CD4-positive, CD25-positive, alpha-beta regulatory T cell (primary cell): ENCODE results near the gene PNPLA5. TPM values are rescaled to one million over a fixed set of nuclear protein-coding genes. Genes with fewer than 3 reads are reported as not detected.
A peak's percentile ranks its signal among the peaks of the same experiment; 100 is the strongest.

ENCODE experiments used
- ATAC-seq, 2 donors: fragments of 150-1000 bp; cut with Tn5 transposase; one replicate each; pipeline ENCODE4 v1.10.0; 2021; ENCODE audit warnings: low read depth in 2 of 2, moderate number of reproducible peaks in 2 of 2, moderate library complexity in 1 of 2
- DNase-seq, 3 donors: peaks; one replicate each; pipeline versions ENCODE4 v3.0.0 to v3.0.0-alpha.2; 2012 to 2022; ENCODE audit warnings: mixed read lengths in 1 of 3
- H3K27ac ChIP-seq: one replicate; pipeline ENCODE4 v1.7.0; 2013; ENCODE audit warnings: mild to moderate bottlenecking, low read length; ENCODE audit not compliant: insufficient read depth, poor library complexity, severe bottlenecking
- H3K27me3 ChIP-seq: one replicate; pipeline ENCODE4 v1.7.0; 2013; ENCODE audit warnings: low read length; ENCODE audit not compliant: control insufficient read depth, insufficient read depth
- H3K36me3 ChIP-seq: one replicate; pipeline ENCODE4 v1.7.0; 2013; ENCODE audit warnings: mild to moderate bottlenecking, low read length, moderate library complexity; ENCODE audit not compliant: control insufficient read depth, insufficient read depth
- H3K4me1 ChIP-seq: 2 replicates; pipeline ENCODE4 v1.7.0; 2013; ENCODE audit warnings: mild to moderate bottlenecking, low read length; ENCODE audit not compliant: insufficient read depth, control insufficient read depth, poor library complexity, severe bottlenecking
- H3K4me3 ChIP-seq: one replicate; pipeline ENCODE4 v1.7.0; 2013; ENCODE audit warnings: low read depth, mild to moderate bottlenecking, low read length, moderate library complexity
- H3K9me3 ChIP-seq, 2 experiments: 1 replicate in 1 of 2; 2 replicates in 1 of 2; pipeline ENCODE4 v1.7.0; 2013; ENCODE audit warnings: low read length in 2 of 2, mild to moderate bottlenecking in 1 of 2, moderate library complexity in 1 of 2; ENCODE audit not compliant: control insufficient read depth in 2 of 2
- H3K27ac Mint-ChIP-seq, 3 donors: one replicate each; pipeline ENCODE4 v1.8.0; 2020 to 2022; ENCODE audit warnings: mild to moderate bottlenecking in 3 of 3, mixed read lengths in 3 of 3, moderate library complexity in 2 of 3
- H3K27me3 Mint-ChIP-seq: one replicate; pipeline ENCODE4 v1.8.0; 2022; ENCODE audit warnings: mild to moderate bottlenecking, mixed read lengths
- H3K36me3 Mint-ChIP-seq: one replicate; pipeline ENCODE4 v1.8.0; 2020; ENCODE audit warnings: mixed read lengths
- H3K4me1 Mint-ChIP-seq, 4 donors: one replicate each; pipeline ENCODE4 v1.8.0; 2020 to 2022; ENCODE audit warnings: mixed read lengths in 4 of 4, mild to moderate bottlenecking in 1 of 4
- H3K4me3 Mint-ChIP-seq, 4 donors: one replicate each; pipeline ENCODE4 v1.8.0; 2020 to 2022; ENCODE audit warnings: mild to moderate bottlenecking in 4 of 4, mixed read lengths in 4 of 4, moderate library complexity in 3 of 4
- H3K9me3 Mint-ChIP-seq, 7 donors: one replicate each; pipeline ENCODE4 v1.8.0; 2020 to 2022; ENCODE audit warnings: mixed read lengths in 7 of 7, mild to moderate bottlenecking in 3 of 7, moderate library complexity in 2 of 7
- polyA plus RNA-seq, 4 donors: library from polyadenylated mRNA; unstranded; fragments of 300-500 nt; fragmentation: Illumina TruSeq; gene quantifications; one replicate each; pipeline ENCODE4 v1.2.3, GENCODE V29; 2021
- total RNA-seq: library from RNA; stranded (reverse); gene quantifications from one replicate; pipeline ENCODE4 v1.2.3, GENCODE V29; 2022

PNPLA5 gene
- total and polyA plus RNA-seq, 5 donors from 2014 or later, result not detected

GRCh38 chr22:43897751-43898261, 6.0 kb upstream of the PNPLA5 start:
- H3K4me1 Mint-ChIP-seq, result no peaks in the 10 kb centered on the region
- no peaks in the 10 kb centered on the region for H3K27me3 ChIP-seq
- H3K27ac Mint-ChIP-seq, result no peak overlapping the region
- H3K36me3 ChIP-seq, result no peaks in the 10 kb centered on the region
- no peak overlapping the region for H3K4me3 Mint-ChIP-seq
- no peaks in the 10 kb centered on the region for H3K9me3 ChIP-seq
- H3K9me3 Mint-ChIP-seq, result peaks cover 0 to 2% (median 0%) of the 10 kb centered on the region in 7 donors
- no peak for DNase-seq
- no peak overlapping the region for H3K4me3 ChIP-seq
- H3K27me3 Mint-ChIP-seq, result peaks cover 28% of the 10 kb centered on the region
- no peak for ATAC-seq
- no peak overlapping the region for H3K27ac ChIP-seq
- H3K36me3 Mint-ChIP-seq, result no peaks in the 10 kb centered on the region
- no peaks in the 10 kb centered on the region for H3K4me1 ChIP-seq

GRCh38 chr22:43895986-43896645, 4.3 kb upstream of the PNPLA5 start:
- Mint-ChIP-seq H3K36me3 (no peaks in the 10 kb centered on the region), H3K27me3 (peaks cover 35% of the 10 kb centered on the region), H3K4me3 (no peak overlapping the region), H3K9me3 (peaks cover 0 to 2% (median 0%) of the 10 kb centered on the region in 7 donors), H3K27ac (peak overlapping the region in 1 of 3 donors; percentile 56), H3K4me1 (no peaks in the 10 kb centered on the region)
- Histone ChIP-seq H3K27me3 (no peaks in the 10 kb centered on the region), H3K27ac (no peak overlapping the region), H3K36me3 (no peaks in the 10 kb centered on the region), H3K4me1 (no peaks in the 10 kb centered on the region), H3K9me3 (no peaks in the 10 kb centered on the region), H3K4me3 (no peak overlapping the region)
- no peak for ATAC-seq
- no peak for DNase-seq

- no peak overlapping the region for H3K27ac Mint-ChIP-seq
- DNase-seq, result no peak
- H3K4me3 ChIP-seq, result no peak overlapping the region
- peaks cover 44% of the 10 kb centered on the region for H3K27me3 Mint-ChIP-seq
- no peak for ATAC-seq
- H3K9me3 Mint-ChIP-seq, result peaks cover 0 to under 1% (median 0%) of the 10 kb centered on the region in 7 donors
- H3K27ac ChIP-seq, result no peak overlapping the region
- no peaks in the 10 kb centered on the region for H3K36me3 ChIP-seq
- H3K27me3 ChIP-seq, result no peaks in the 10 kb centered on the region
- no peaks in the 10 kb centered on the region for H3K4me1 Mint-ChIP-seq
- H3K9me3 ChIP-seq, result no peaks in the 10 kb centered on the region
- no peaks in the 10 kb centered on the region for H3K4me1 ChIP-seq
- no peaks in the 10 kb centered on the region for H3K36me3 Mint-ChIP-seq
- H3K4me3 Mint-ChIP-seq, result no peak overlapping the region
Measured at GRCh38 chr22:43894122-43894521, 2.3 kb upstream of the PNPLA5 start.

DNA sequence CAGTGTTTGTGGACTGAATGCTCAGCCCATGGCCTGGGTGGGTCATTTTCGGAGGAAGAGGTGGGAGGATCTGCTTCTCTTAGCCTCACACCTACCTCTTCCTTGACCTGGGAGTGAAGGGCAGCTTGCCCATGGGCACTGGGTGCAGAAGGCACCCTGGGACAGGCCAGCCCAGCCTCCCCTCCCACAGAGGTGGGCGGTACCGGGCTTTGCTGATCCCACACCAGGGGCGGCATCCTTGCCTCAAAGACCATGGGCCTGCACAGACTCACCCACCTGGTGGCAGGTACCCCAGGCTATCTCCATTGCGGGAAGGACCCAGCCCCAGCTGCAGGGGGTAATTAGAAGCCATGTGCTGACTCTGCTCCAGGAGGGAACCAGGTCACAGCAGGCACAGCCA, 1.5 kb upstream of the PNPLA5 start:
- Mint-ChIP-seq H3K36me3 (no peaks in the 10 kb centered on the region), H3K27me3 (peaks cover 39% of the 10 kb centered on the region), H3K4me1 (no peaks in the 10 kb centered on the region), H3K27ac (no peak overlapping the region), H3K9me3 (peaks cover 0 to 1% (median 0%) of the 10 kb centered on the region in 7 donors), H3K4me3 (no peak overlapping the region)
- no peaks in the 10 kb centered on the region for H3K4me1 ChIP-seq
- ATAC-seq, result no peak
- H3K9me3 ChIP-seq, result no peaks in the 10 kb centered on the region
- no peak overlapping the region for H3K4me3 ChIP-seq
- H3K36me3 ChIP-seq, result no peaks in the 10 kb centered on the region
- H3K27me3 ChIP-seq, result no peaks in the 10 kb centered on the region
- DNase-seq, result no peak
- no peak overlapping the region for H3K27ac ChIP-seq

GRCh38 chr22:43892183-43892894, 526 bp upstream of the PNPLA5 start:
- Histone ChIP-seq H3K36me3 (no peaks in the 10 kb centered on the region), H3K27me3 (no peaks in the 10 kb centered on the region), H3K4me1 (no peaks in the 10 kb centered on the region), H3K9me3 (no peaks in the 10 kb centered on the region), H3K27ac (no peak overlapping the region), H3K4me3 (no peak overlapping the region)
- Mint-ChIP-seq H3K36me3 (no peaks in the 10 kb centered on the region), H3K4me3 (peak overlapping the region in 1 of 4 donors; percentile 21), H3K27ac (no peak overlapping the region), H3K9me3 (peaks cover 0 to 1% (median 0%) of the 10 kb centered on the region in 7 donors), H3K27me3 (peaks cover 35% of the 10 kb centered on the region), H3K4me1 (no peaks in the 10 kb centered on the region)
- ATAC-seq (no peak), DNase-seq (no peak)

DNA sequence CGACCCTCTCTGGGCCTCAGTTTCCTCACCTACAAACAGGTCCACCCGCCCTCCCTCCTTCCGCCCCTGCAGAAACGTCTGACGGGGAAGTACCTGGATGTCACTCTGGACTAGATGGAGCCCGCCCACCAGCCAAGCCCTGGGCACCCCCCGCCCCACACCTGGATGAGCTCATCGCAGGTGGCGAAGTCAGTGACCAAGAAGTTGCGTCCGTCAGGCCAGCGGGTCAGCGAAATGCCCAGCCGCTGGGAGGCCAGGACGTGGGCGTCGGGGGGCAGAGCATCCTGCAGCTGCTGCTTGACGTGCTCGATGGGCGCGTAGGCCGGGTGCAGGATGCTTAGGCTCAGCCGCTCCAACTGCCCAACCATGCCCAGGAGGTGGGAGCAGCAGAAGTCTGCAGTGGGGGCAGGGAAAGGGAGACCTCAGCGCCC, 897 bp downstream of the PNPLA5 start:
- Mint-ChIP-seq H3K9me3 (peaks cover 0 to 1% (median 0%) of the 10 kb centered on the region in 7 donors), H3K27me3 (peaks cover 38% of the 10 kb centered on the region), H3K4me1 (no peaks in the 10 kb centered on the region), H3K27ac (no peak overlapping the region), H3K36me3 (no peaks in the 10 kb centered on the region), H3K4me3 (no peak overlapping the region)
- Histone ChIP-seq H3K27ac (no peak overlapping the region), H3K36me3 (no peaks in the 10 kb centered on the region), H3K4me1 (no peaks in the 10 kb centered on the region), H3K9me3 (no peaks in the 10 kb centered on the region), H3K4me3 (no peak overlapping the region), H3K27me3 (no peaks in the 10 kb centered on the region)
- no peak for ATAC-seq
- no peak for DNase-seq

DNA sequence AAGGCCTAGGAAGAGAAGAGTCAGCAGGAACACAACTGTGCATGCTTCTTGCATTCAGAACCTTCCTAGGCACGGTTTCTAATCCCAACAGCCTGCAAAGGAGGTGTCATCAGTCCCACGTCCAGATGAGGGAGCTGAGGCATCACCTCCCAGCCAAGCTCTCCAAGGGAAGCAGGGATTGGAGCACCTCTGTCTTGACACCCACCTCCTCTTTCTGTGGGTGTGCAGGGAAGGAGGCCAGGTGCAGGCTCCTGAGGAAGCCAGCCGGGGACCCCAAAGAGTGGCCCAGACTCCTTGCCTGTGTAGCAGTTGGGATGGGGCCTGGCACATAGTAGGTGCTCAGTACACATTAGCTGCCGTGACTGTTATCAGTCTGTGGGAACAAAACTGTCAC, 2.0 kb downstream of the PNPLA5 start:
- H3K4me1 Mint-ChIP-seq, result peaks cover 0 to under 1% (median 0%) of the 10 kb centered on the region in 4 donors
- DNase-seq, result no peak
- Histone ChIP-seq H3K36me3 (no peaks in the 10 kb centered on the region), H3K9me3 (no peaks in the 10 kb centered on the region), H3K27me3 (no peaks in the 10 kb centered on the region), H3K4me1 (no peaks in the 10 kb centered on the region), H3K27ac (no peak overlapping the region), H3K4me3 (no peak overlapping the region)
- ATAC-seq, result no peak
- peaks cover 46% of the 10 kb centered on the region for H3K27me3 Mint-ChIP-seq
- H3K9me3 Mint-ChIP-seq, result peaks cover 0 to 1% (median 0%) of the 10 kb centered on the region in 7 donors
- no peak overlapping the region for H3K27ac Mint-ChIP-seq
- H3K4me3 Mint-ChIP-seq, result no peak overlapping the region
- H3K36me3 Mint-ChIP-seq, result no peaks in the 10 kb centered on the region
